GM12878 (cell line): Measurements from ENCODE around the gene TGIF2. TPM values are rescaled to one million over a fixed set of nuclear protein-coding genes. Genes with fewer than 3 reads are reported as not detected.

Source experiments
- ATAC-seq: fragments of 200-7000 bp; cut with Tn5 transposase; 3 replicates; pipeline ENCODE4 v1.9.1; 2020; ENCODE audit warnings: mild to moderate bottlenecking, moderate library complexity
- BruUV-seq: library from RNA; stranded (reverse); fragments of 400-500 nt; replicated peaks from 2 replicates; lab custom pipeline; 2021; lab: Mats Ljungman, UMichigan
- CTCF ChIA-PET: fragments of 300-600 bp; sonication (Branson Sonifier 250); formaldehyde crosslinking; extraction: SDS; loops from one replicate; lab custom pipeline; 2021; ENCODE audit warnings: inconsistent platforms; lab: Yijun Ruan, JAX
- POLR2A ChIA-PET: fragments of 350-600 bp; formaldehyde crosslinking; extraction: SDS; loops from one replicate; lab custom pipeline; 2021; ENCODE audit warnings: inconsistent platforms; lab: Charles Lee
- RAD21 ChIA-PET: fragments of 300-600 bp; sonication (Branson Sonifier 250); formaldehyde crosslinking; loops from one replicate; lab custom pipeline; 2023; ENCODE audit warnings: antibody characterized with exemption; ENCODE audit not compliant: unreplicated experiment; lab: Charles Lee
- SMC1A ChIA-PET: fragments of 300-600 bp; sonication (Branson Sonifier 250); formaldehyde crosslinking; loops from one replicate; lab custom pipeline; 2023; ENCODE audit not compliant: unreplicated experiment, uncharacterized antibody; lab: Charles Lee
- DNase-seq: peaks from one replicate; pipeline ENCODE4 v3.0.0-alpha.2; 2011; ENCODE audit warnings: low read depth, low spot score
- FAIRE-seq: peaks from 3 replicates; lab custom pipeline; 2011; peaks lifted over from hg19 to GRCh38; lab: Jason Lieb, UNC
- H2AFZ ChIP-seq: 2 replicates; pipeline ENCODE4 v1.6.0; 2011; ENCODE audit warnings: low read depth, low read length, control low read depth; ENCODE audit not compliant: control insufficient read depth
- H3K27ac ChIP-seq: 2 replicates; pipeline ENCODE4 v1.5.1; 2011; ENCODE audit warnings: control low read depth; ENCODE audit not compliant: control insufficient read depth, insufficient read depth
- H3K27me3 ChIP-seq, 2 experiments: replicated peaks in 1 of 2; 2 replicates each; pipeline versions ENCODE4 v1.6.0 to v1.6.1; 2011; ENCODE audit warnings: low read length in 1 of 2; ENCODE audit not compliant: control insufficient read depth in 2 of 2, insufficient read depth in 2 of 2
- H3K36me3 ChIP-seq, 2 experiments: 2 replicates each; pipeline ENCODE4 v1.5.1; 2011; ENCODE audit warnings: low read length in 1 of 2; ENCODE audit not compliant: control insufficient read depth in 2 of 2, insufficient read depth in 2 of 2
- H3K4me1 ChIP-seq: 2 replicates; pipeline ENCODE4 v1.6.1; 2011; ENCODE audit warnings: mild to moderate bottlenecking, low read length, moderate library complexity, mixed read lengths; ENCODE audit not compliant: control insufficient read depth, insufficient read depth
- H3K4me2 ChIP-seq: 2 replicates; pipeline ENCODE4 v1.6.0; 2011; ENCODE audit warnings: control low read depth; ENCODE audit not compliant: control insufficient read depth, insufficient read depth
- H3K4me3 ChIP-seq: fragments of 200-600 bp; sonication (generic); 2 replicates; pipeline ENCODE4 v1.5.1; 2016
- H3K79me2 ChIP-seq: 2 replicates; pipeline ENCODE4 v1.6.0; 2011; ENCODE audit warnings: low read length; ENCODE audit not compliant: control insufficient read depth, insufficient read depth
- H3K9ac ChIP-seq: 2 replicates; pipeline ENCODE4 v1.8.0; 2011; ENCODE audit warnings: low read length, control low read depth, mixed read lengths; ENCODE audit not compliant: control insufficient read depth, insufficient read depth
- H3K9me3 ChIP-seq: replicated peaks from 3 replicates; pipeline ENCODE4 v1.5.1; 2011; ENCODE audit warnings: mild to moderate bottlenecking, low read length; ENCODE audit not compliant: control insufficient read depth, insufficient read depth
- H4K20me1 ChIP-seq: 2 replicates; pipeline ENCODE4 v1.6.0; 2011; ENCODE audit not compliant: control insufficient read depth, insufficient read depth
- MTA3 ChIP-seq: IDR thresholded peaks from 2 replicates; pipeline ENCODE4 v1.6.1; 2012; ENCODE audit warnings: low read length, inconsistent platforms, borderline replicate concordance
- RAD21 ChIP-seq: IDR thresholded peaks from 2 replicates; pipeline ENCODE4 v1.6.1; 2011; ENCODE audit warnings: mild to moderate bottlenecking, low read depth, low read length, moderate library complexity; ENCODE audit not compliant: insufficient read depth
- RAD51 ChIP-seq: fragments of 450-650 bp; IDR thresholded peaks from 2 replicates; pipeline ENCODE4 v1.6.1; 2016; ENCODE audit warnings: moderate library complexity, mild to moderate bottlenecking, inconsistent platforms
- SMAD5 ChIP-seq: IDR thresholded peaks from 2 replicates; pipeline ENCODE4 v1.6.1; 2016; ENCODE audit warnings: antibody characterized with exemption, low read depth
- SMC3 ChIP-seq: IDR thresholded peaks from 2 replicates; pipeline ENCODE4 v1.6.1; 2011; ENCODE audit warnings: low read length, improper control_type of control experiment, borderline replicate concordance
- STAT3 ChIP-seq: IDR thresholded peaks from 2 replicates; pipeline ENCODE4 v1.6.1; 2011; ENCODE audit warnings: low read depth, low read length, improper control_type of control experiment
- YBX1 ChIP-seq: fragments of 450-650 bp; IDR thresholded peaks from 2 replicates; pipeline ENCODE4 v1.6.1; 2016; ENCODE audit warnings: antibody characterized with exemption
- ZSCAN29 ChIP-seq: fragments of 450-650 bp; IDR thresholded peaks from 2 replicates; pipeline ENCODE4 v1.6.1; 2017; ENCODE audit warnings: mild to moderate bottlenecking, moderate library complexity
- WGBS: methylation state at CpG from one replicate; pipeline ENCODE4 v1.1.6; 2016; ENCODE audit warnings: low lambda C conversion rate; ENCODE audit not compliant: insufficient replicate concordance, insufficient coverage; ENCODE audit errors: missing lambda C conversion rate; 5-methylcytosine and 5-hydroxymethylcytosine counted together
- in situ Hi-C: fragments of 300-500 bp; cut with MboI; formaldehyde crosslinking; loops from 9 replicates; pipeline ENCODE4 v1.14.3; 2018; ENCODE audit warnings: mixed read lengths
- intact Hi-C: fragments of 100-400 bp; cut with micrococcal nuclease; formaldehyde crosslinking; loops from one replicate; pipeline ENCODE4 v1.14.2; 2022; ENCODE audit not compliant: unreplicated experiment
- polyA plus RNA-seq, 11 experiments: library from polyadenylated mRNA; depleted of rRNA in 4 of 11; unstranded in 6 of 11; stranded (reverse) in 5 of 11; fragments of >200 nt; fragmentation: Nextera tagmentation in 4 of 11; fragmentation: Illumina TruSeq in 1 of 11; extraction: Ambion mirVana in 4 of 11; extraction: Trizol in 1 of 11; gene quantifications; 1 replicate in 1 of 11; 2 replicates in 10 of 11; pipeline versions ENCODE4 v1.2.1 to v1.2.3, GENCODE V29; 2011 to 2016; ENCODE audit warnings: inconsistent platforms in 2 of 11, missing spikeins in 2 of 11, low read depth in 1 of 11
- total RNA-seq, 4 experiments: library from RNA; depleted of rRNA in 3 of 4; stranded (reverse); fragments of >200 nt in 3 of 4; fragmentation: Illumina TruSeq in 1 of 4; extraction: Trizol in 1 of 4; gene quantifications; 2 replicates each; pipeline versions ENCODE4 v1.2.1 to v1.2.3, GENCODE V29; 2013 to 2021
- TF ChIP-seq, protein P1 (sequence below): fragments of 450-650 bp; conservative IDR thresholded peaks from 2 replicates; pipeline ENCODE4 v1.6.1; 2017; ENCODE audit warnings: mild to moderate bottlenecking, moderate library complexity

TGIF2 gene
- total and polyA plus RNA-seq, 10 of the 15 experiments (the other 5 are each of a cell fraction or from before 2014, with no cell fraction given) = 13.1 to 47.1 (median 36.6) TPM

DNA sequence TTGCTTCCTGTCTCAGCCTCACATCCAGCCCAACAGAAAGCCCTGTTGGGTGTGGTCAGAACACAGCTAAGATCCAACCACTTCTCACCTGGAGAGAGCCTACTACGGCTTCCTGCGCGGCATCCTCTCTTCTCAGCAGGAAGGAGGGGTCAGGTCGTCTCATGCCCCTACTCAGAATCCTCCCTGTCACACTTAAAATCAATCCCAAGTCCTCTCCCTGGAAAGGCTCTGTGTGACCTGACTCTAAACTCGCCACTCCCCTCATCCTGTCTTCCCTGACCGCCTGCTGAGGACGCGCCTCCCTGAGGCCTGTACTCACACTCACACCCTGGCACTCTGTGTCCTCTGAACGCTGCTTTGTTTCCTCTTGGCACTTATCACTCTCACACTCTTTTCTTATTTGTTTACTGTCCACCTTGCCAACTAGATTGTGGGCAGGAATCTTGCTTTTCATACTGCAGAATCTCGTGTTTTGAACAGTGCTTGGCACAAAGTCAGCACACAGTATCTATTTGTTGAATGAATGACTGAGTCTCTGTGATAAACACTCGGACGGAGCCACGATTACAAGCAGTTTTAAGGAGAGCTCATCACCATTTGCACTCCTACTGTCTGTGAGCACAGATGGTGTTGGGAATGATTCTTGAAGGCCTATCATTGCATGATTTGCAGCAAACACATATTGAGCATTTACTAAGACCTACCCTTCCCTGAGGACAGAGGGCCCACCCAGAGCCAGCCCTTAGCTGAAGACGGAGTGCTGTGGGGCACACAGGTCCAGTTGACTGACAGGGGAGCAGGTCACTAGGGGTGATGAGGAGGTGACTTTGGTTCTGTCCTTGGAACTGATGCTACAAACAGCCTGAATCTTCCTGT is 50.9 kb downstream of the TGIF2 start:
- no peak for DNase-seq
- ChIA-PET CTCF (interaction anchor here (1.7 kb wide), 1 partner anchor 11 kb away, joined by 5 read pairs; no protein-coding TSS in a partner anchor), POLR2A (no interaction called here), SMC1A (interaction anchor here (1.7 kb wide), 1 partner anchor 263 kb away, joined by 3 read pairs; no protein-coding TSS in a partner anchor), RAD21 (no interaction called here)
- ATAC-seq = no peak
- FAIRE-seq = no peak
- Histone ChIP-seq H3K27ac (no peak overlapping the region), H3K4me3 (no peak overlapping the region), H3K4me1 (no peaks in the 10 kb centered on the region), H3K4me2 (no peak overlapping the region), H3K9me3 (no peaks in the 10 kb centered on the region), H3K27me3 (no peaks in the 10 kb centered on the region), H3K79me2 (no peaks in the 10 kb centered on the region), H4K20me1 (no peaks in the 10 kb centered on the region), H2AFZ (no peak overlapping the region), H3K9ac (no peak overlapping the region), H3K36me3 (no peaks in the 10 kb centered on the region)
- no TSS peak for BruUV-seq
- in situ Hi-C loops = no loop called here
- TF ChIP-seq RAD21 = no peak
- no peak for TF ChIP-seq STAT3
- TF ChIP-seq MTA3 = no peak
- TF ChIP-seq, protein P1, sequence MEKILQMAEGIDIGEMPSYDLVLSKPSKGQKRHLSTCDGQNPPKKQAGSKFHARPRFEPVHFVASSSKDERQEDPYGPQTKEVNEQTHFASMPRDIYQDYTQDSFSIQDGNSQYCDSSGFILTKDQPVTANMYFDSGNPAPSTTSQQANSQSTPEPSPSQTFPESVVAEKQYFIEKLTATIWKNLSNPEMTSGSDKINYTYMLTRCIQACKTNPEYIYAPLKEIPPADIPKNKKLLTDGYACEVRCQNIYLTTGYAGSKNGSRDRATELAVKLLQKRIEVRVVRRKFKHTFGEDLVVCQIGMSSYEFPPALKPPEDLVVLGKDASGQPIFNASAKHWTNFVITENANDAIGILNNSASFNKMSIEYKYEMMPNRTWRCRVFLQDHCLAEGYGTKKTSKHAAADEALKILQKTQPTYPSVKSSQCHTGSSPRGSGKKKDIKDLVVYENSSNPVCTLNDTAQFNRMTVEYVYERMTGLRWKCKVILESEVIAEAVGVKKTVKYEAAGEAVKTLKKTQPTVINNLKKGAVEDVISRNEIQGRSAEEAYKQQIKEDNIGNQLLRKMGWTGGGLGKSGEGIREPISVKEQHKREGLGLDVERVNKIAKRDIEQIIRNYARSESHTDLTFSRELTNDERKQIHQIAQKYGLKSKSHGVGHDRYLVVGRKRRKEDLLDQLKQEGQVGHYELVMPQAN = no peak
- TF ChIP-seq ZSCAN29 = no peak
- no peak for TF ChIP-seq RAD51
- no peak for TF ChIP-seq SMC3
- no peak for TF ChIP-seq SMAD5
- TF ChIP-seq YBX1 = no peak
- 80% methylated on average over 14 of the region's 14 CpGs for WGBS
- intact Hi-C loops = no loop called here
